ENCODE measurements around the gene NELFA.

DNA sequence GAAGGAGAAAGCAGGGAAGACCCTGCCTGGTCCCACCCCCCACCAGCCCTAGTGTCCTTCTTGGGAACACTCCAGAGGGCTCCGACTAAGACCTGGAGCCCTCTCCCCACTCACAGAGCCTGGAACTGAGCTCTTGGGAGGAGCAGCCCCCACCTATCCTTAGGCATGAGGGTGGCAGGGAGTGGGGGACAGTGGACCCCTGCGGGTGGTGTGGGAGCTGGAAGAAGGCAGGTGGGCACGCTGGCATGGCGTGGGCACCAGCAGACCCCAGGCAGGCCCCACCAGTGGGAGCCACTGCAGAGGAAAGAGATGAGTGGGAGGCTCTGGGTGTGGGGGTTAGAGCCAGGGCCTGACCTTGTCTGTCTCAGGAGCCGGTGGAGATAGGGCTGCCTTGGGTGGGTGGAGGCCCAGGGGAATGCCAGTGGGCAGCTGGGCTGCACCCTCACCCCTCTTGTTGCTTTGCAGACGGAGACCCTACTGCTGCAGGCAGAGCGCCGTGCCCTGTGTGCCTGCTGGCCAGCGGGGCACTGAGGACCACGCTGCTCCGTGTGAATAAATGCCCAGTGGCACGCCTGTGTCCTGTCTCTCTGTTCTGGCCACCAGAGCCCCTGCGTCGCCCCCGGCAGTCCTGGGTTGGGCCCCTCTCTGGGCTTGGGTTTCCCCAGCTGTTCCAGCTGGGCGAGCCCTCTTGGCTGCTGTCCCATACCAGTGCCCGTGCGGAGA lies 34.8 kb upstream of the NELFA start:
- TF ChIP-seq, protein P1, sequence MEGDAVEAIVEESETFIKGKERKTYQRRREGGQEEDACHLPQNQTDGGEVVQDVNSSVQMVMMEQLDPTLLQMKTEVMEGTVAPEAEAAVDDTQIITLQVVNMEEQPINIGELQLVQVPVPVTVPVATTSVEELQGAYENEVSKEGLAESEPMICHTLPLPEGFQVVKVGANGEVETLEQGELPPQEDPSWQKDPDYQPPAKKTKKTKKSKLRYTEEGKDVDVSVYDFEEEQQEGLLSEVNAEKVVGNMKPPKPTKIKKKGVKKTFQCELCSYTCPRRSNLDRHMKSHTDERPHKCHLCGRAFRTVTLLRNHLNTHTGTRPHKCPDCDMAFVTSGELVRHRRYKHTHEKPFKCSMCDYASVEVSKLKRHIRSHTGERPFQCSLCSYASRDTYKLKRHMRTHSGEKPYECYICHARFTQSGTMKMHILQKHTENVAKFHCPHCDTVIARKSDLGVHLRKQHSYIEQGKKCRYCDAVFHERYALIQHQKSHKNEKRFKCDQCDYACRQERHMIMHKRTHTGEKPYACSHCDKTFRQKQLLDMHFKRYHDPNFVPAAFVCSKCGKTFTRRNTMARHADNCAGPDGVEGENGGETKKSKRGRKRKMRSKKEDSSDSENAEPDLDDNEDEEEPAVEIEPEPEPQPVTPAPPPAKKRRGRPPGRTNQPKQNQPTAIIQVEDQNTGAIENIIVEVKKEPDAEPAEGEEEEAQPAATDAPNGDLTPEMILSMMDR (IDR thresholded peaks at IDR 0.05): no peak
- no peak for TF ChIP-seq POLR2A (IDR thresholded peaks at IDR 0.05)

Measured in breast epithelium (tissue), 3 donors.